ENCODE data around the gene DHRS7C.

The DHRS7C gene

DNA sequence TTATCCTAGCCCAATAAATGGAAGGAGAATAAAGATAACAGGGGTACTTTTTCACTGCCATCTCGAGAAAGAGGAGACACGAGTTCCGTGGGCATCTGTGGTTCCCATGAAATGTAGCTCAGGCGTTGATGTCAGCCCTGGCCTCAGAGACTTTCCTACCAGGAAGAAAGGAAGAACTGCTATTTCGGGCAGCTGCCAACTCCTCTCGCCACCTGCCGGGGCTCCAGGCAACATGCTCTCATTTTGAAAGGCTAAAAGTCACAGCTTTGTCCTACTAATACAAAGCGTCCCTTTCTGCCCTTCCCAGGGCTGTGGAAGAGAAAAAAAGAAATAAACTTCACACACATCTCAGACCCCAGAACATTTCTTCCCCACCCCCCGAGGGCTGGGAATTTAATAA is 65.8 kb downstream of the DHRS7C start:
- Histone ChIP-seq H3K4ac (ENCODE audit: low read depth, low read length) (no peak overlapping the region), H2AFZ (ENCODE audit: insufficient read depth, low read length, poor library complexity) (no peak overlapping the region), H3K9ac (ENCODE audit: low read length) (no peak overlapping the region), H3K79me2 (ENCODE audit: control insufficient read depth, insufficient read depth, low read length, poor library complexity) (no peaks in the 10 kb centered on the region), H3K18ac (ENCODE audit: low read length) (no peak overlapping the region), H2AK5ac (ENCODE audit: low read length) (no peak overlapping the region), H4K8ac (ENCODE audit: low read depth, low read length) (no peak overlapping the region), H3K4me1 (ENCODE audit: control insufficient read depth in 1 of 2, insufficient read depth in 2 of 2, low read length in 2 of 2) (peaks cover 0 to 5% of the 10 kb centered on the region in 2 experiments), H3K9me3 (ENCODE audit: insufficient read depth, low read depth, low read length) (no peaks in the 10 kb centered on the region), H2BK12ac (ENCODE audit: low read length) (no peak overlapping the region), H3K27me3 (ENCODE audit: insufficient read depth, low read length) (no peaks in the 10 kb centered on the region), H3K4me2 (ENCODE audit: low read length) (no peak overlapping the region), H3K36me3 (ENCODE audit: control insufficient read depth in 1 of 2, insufficient read depth in 2 of 2, low read length in 2 of 2) (peaks cover 12 to 13% of the 10 kb centered on the region in 2 experiments), H2BK5ac (ENCODE audit: low read depth, low read length, poor library complexity) (no peak overlapping the region), H4K91ac (ENCODE audit: low read depth, low read length) (no peak overlapping the region), H3K27ac (ENCODE audit: low read depth, low read length) (no peak overlapping the region), H4K12ac (ENCODE audit: low read depth, low read length) (no peak overlapping the region), H3K23ac (ENCODE audit: low read length) (no peak overlapping the region), H2BK120ac (ENCODE audit: insufficient read depth, low read length, poor library complexity) (no peak overlapping the region), H3K79me1 (ENCODE audit: low read length) (no peaks in the 10 kb centered on the region), H3K14ac (ENCODE audit: low read length) (no peak overlapping the region), H3K4me3 (ENCODE audit: low read depth, low read length) (no peak overlapping the region)
- peak in 1 of 2 donors; percentile 21 for DNase-seq
- WGBS (ENCODE audit: extremely low coverage, insufficient coverage, insufficient read length), result no CpG with 5 or more reads among the region's 9 CpGs

Measured in trophoblast cell (in vitro differentiated cells and primary cell).